OCI-LY7 (cell line): ENCODE data around the gene ZNF181. TPM values are rescaled to one million over a fixed set of nuclear protein-coding genes. Genes with fewer than 3 reads are reported as not detected.

Experiments used
- total RNA-seq, 2 experiments: library from RNA; depleted of rRNA in 1 of 2; stranded (reverse); fragments of >200 nt in 1 of 2; shearing (Covaris generic) in 1 of 2; gene quantifications; 2 replicates each; pipeline ENCODE4 v1.2.3, GENCODE V29; 2014 to 2022

The ZNF181 gene
- total RNA-seq, 2 experiments from 2014 or later, result 8.3 to 18.8 TPM

Other genes with a start within 250 kb of the ZNF181 start
- gene SCGB2B2, start 57.1 kb upstream of the ZNF181 start, total RNA-seq (2014; rRNA removed; shearing (Covaris generic)), result 0.54 TPM in 1 of 2 replicates, not detected in the other
- gene SCGB2B2, start 57.1 kb upstream of the ZNF181 start, total RNA-seq (2022), result 1.7 and 2.2 TPM in 2 replicates
- 23.9 and 24.6 TPM in 2 replicates for gene ZNF302, start 56.6 kb upstream of the ZNF181 start, total RNA-seq (2014; rRNA removed; shearing (Covaris generic))
- gene ZNF302, start 56.6 kb upstream of the ZNF181 start, total RNA-seq (2022), result 26.9 and 30.3 TPM in 2 replicates
- 0.44 and 3.0 TPM in 2 replicates for gene ZNF599, start 39.0 kb downstream of the ZNF181 start, total RNA-seq (2014; rRNA removed; shearing (Covaris generic))
- 2.8 and 3.3 TPM in 2 replicates for gene ZNF599, start 39.0 kb downstream of the ZNF181 start, total RNA-seq (2022)
- not detected in 2 replicates for gene ZNF30, start 192.7 kb downstream of the ZNF181 start, total RNA-seq (2014; rRNA removed; shearing (Covaris generic))
- not detected in 2 replicates for gene ZNF30, start 192.7 kb downstream of the ZNF181 start, total RNA-seq (2022)
- gene ZNF792, start 230.0 kb downstream of the ZNF181 start, total RNA-seq (2014; rRNA removed; shearing (Covaris generic)), result 8.0 and 8.3 TPM in 2 replicates
- gene ZNF792, start 230.0 kb downstream of the ZNF181 start, total RNA-seq (2022), result 9.5 TPM in 2 replicates